GM12878 (cell line): ENCODE data around the gene PSMD3.

ENCODE experiments used
- EGR1 ChIP-seq, 2 experiments: IDR thresholded peaks; 1 replicate in 1 of 2; 2 replicates in 1 of 2; pipeline ENCODE4 v1.6.1; 2011 to 2012; ENCODE audit warnings: low read depth in 2 of 2, low read length in 2 of 2, borderline replicate concordance in 1 of 2, mild to moderate bottlenecking in 1 of 2, moderate library complexity in 1 of 2
- EP300 ChIP-seq, 2 experiments: fragments of 150-350 bp in 1 of 2; IDR thresholded peaks; 2 replicates each; pipeline ENCODE4 v1.6.1; 2011 to 2012; ENCODE audit warnings: low read depth in 2 of 2, low read length in 2 of 2, borderline replicate concordance in 1 of 2, improper control_type of control experiment in 1 of 2, inconsistent platforms in 1 of 2; ENCODE audit not compliant: control insufficient read depth in 1 of 2
- EZH2 ChIP-seq: IDR thresholded peaks from 2 replicates; pipeline ENCODE4 v1.6.1; 2012; ENCODE audit warnings: low read depth, mild to moderate bottlenecking, control low read depth, inconsistent platforms, low read length, borderline replicate concordance; ENCODE audit not compliant: control insufficient read depth
- MYC ChIP-seq: IDR thresholded peaks from 2 replicates; pipeline ENCODE4 v1.6.1; 2011; ENCODE audit warnings: mild to moderate bottlenecking, low read length, moderate library complexity, inconsistent platforms; ENCODE audit not compliant: insufficient read depth, insufficient replicate concordance, insufficient read length, severe bottlenecking
- POLR2A ChIP-seq: IDR thresholded peaks from 2 replicates; pipeline ENCODE4 v1.6.1; 2011; ENCODE audit warnings: low read depth, mild to moderate bottlenecking, low read length
- POLR2AphosphoS5 ChIP-seq: IDR thresholded peaks from 2 replicates; pipeline ENCODE4 v1.6.1; 2011; ENCODE audit warnings: mild to moderate bottlenecking, low read length, inconsistent platforms
- TBL1XR1 ChIP-seq: IDR thresholded peaks from 2 replicates; pipeline ENCODE4 v1.6.1; 2012; ENCODE audit warnings: low read depth, low read length, improper control_type of control experiment
- USF1 ChIP-seq: IDR thresholded peaks from 2 replicates; pipeline ENCODE4 v1.6.1; 2011; ENCODE audit warnings: borderline replicate concordance, low read depth, mild to moderate bottlenecking, moderate library complexity, mixed read lengths, low read length; ENCODE audit not compliant: insufficient read depth; ENCODE audit errors: extremely low read length
- YY1 ChIP-seq: IDR thresholded peaks from 2 replicates; pipeline ENCODE4 v1.6.1; 2011; ENCODE audit warnings: low read depth, mild to moderate bottlenecking, low read length
- TF ChIP-seq, protein P1 (sequence below), 3 experiments: IDR thresholded peaks in 2 of 3; conservative IDR thresholded peaks in 1 of 3; 2 replicates each; pipeline ENCODE4 v1.5.1; 2011; ENCODE audit warnings: low read depth in 3 of 3, low read length in 3 of 3, mild to moderate bottlenecking in 3 of 3, control low read depth in 2 of 3, moderate library complexity in 2 of 3, inconsistent platforms in 1 of 3, mixed read lengths in 1 of 3; ENCODE audit not compliant: control insufficient read depth in 2 of 3, insufficient read depth in 1 of 3; ENCODE audit errors: extremely low read depth in 1 of 3

GRCh38 chr17:39968761-39969160 lies 11.8 kb upstream of the PSMD3 start:
- TF ChIP-seq EZH2 (no peak), POLR2AphosphoS5 (no peak), TBL1XR1 (no peak), MYC (no peak), POLR2A (no peak), EGR1 (IDR thresholded peaks at IDR 0.05; ENCODE audit: borderline replicate concordance in 1 of 2, low read depth in 2 of 2, low read length in 2 of 2) (no peak), EP300 (IDR thresholded peaks at IDR 0.05; ENCODE audit: borderline replicate concordance in 1 of 2, control insufficient read depth in 1 of 2, low read depth in 2 of 2, low read length in 2 of 2) (no peak), USF1 (no peak), YY1 (no peak)
- TF ChIP-seq, protein P1, sequence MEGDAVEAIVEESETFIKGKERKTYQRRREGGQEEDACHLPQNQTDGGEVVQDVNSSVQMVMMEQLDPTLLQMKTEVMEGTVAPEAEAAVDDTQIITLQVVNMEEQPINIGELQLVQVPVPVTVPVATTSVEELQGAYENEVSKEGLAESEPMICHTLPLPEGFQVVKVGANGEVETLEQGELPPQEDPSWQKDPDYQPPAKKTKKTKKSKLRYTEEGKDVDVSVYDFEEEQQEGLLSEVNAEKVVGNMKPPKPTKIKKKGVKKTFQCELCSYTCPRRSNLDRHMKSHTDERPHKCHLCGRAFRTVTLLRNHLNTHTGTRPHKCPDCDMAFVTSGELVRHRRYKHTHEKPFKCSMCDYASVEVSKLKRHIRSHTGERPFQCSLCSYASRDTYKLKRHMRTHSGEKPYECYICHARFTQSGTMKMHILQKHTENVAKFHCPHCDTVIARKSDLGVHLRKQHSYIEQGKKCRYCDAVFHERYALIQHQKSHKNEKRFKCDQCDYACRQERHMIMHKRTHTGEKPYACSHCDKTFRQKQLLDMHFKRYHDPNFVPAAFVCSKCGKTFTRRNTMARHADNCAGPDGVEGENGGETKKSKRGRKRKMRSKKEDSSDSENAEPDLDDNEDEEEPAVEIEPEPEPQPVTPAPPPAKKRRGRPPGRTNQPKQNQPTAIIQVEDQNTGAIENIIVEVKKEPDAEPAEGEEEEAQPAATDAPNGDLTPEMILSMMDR (IDR thresholded peaks at IDR 0.05 in 2 of 3, conservative IDR thresholded peaks at IDR 0.05 in 1 of 3; ENCODE audit: control insufficient read depth in 2 of 3, extremely low read depth in 1 of 3, insufficient read depth in 1 of 3, low read depth in 3 of 3, low read length in 3 of 3): no peak
